GM23248 (cell line): ENCODE data around the gene MST1.

Source experiments
- EZH2 ChIP-seq: fragments of 200-600 bp; sonication (generic); IDR thresholded peaks from 2 replicates; pipeline ENCODE4 v1.6.1; 2018; ENCODE audit warnings: antibody characterized with exemption, mild to moderate bottlenecking; ENCODE audit not compliant: insufficient read depth, poor library complexity, severe bottlenecking
- EZH2phosphoT487 ChIP-seq: fragments of 200-600 bp; sonication (generic); IDR thresholded peaks from 2 replicates; pipeline ENCODE4 v1.6.1; 2018; ENCODE audit warnings: antibody characterized with exemption, moderate library complexity, mild to moderate bottlenecking, low read depth; ENCODE audit not compliant: insufficient read depth

GRCh38 chr3:49657208-49657915, 31.9 kb downstream of the MST1 start:
- TF ChIP-seq EZH2phosphoT487 (no peak), EZH2 (no peak)
